Testis (tissue), 3 donors: ENCODE results near the gene PRR27. TPM values are rescaled to one million over a fixed set of nuclear protein-coding genes. Genes with fewer than 3 reads are reported as not detected.

Source experiments
- DNase-seq: peaks from one replicate; pipeline ENCODE4 v3.0.0-alpha.2; 2019
- H3K27ac ChIP-seq, 2 donors: fragments of 200-600 bp; sonication (generic); one replicate each; pipeline ENCODE4 v1.5.1; 2019
- H3K27me3 ChIP-seq: fragments of 200-600 bp; sonication (generic); one replicate; pipeline ENCODE4 v1.5.1; 2019
- H3K36me3 ChIP-seq: fragments of 200-600 bp; sonication (generic); one replicate; pipeline ENCODE4 v1.5.1; 2017; ENCODE audit warnings: low read depth; ENCODE audit errors: missing control alignments
- H3K4me1 ChIP-seq: fragments of 200-600 bp; sonication (generic); one replicate; pipeline ENCODE4 v1.5.1; 2019
- H3K4me3 ChIP-seq, 2 donors: fragments of 200-600 bp; sonication (generic); one replicate each; pipeline ENCODE4 v1.5.1; 2017 to 2019
- H3K9me3 ChIP-seq: fragments of 200-600 bp; sonication (generic); one replicate; pipeline ENCODE4 v1.5.1; 2017
- CTCF ChIP-seq, 3 experiments: fragments of 450-650 bp in 2 of 3; fragments of 200-600 bp in 1 of 3; sonication (generic) in 1 of 3; IDR thresholded peaks; one replicate each; pipeline ENCODE4 v1.5.1; 2016 to 2019; ENCODE audit warnings: antibody characterized with exemption in 3 of 3, mild to moderate bottlenecking in 2 of 3, moderate library complexity in 1 of 3
- POLR2A ChIP-seq: fragments of 450-650 bp; IDR thresholded peaks from one replicate; pipeline ENCODE4 v1.6.1; 2017; ENCODE audit warnings: antibody characterized with exemption, mild to moderate bottlenecking, moderate library complexity
- WGBS, 2 donors: methylation state at CpG; one replicate each; pipeline ENCODE4 v1.1.5; 2018; 5-methylcytosine and 5-hydroxymethylcytosine counted together
- intact Hi-C: fragments of 100-400 bp; cut with DNase I; formaldehyde crosslinking; loops from one replicate; pipeline ENCODE4 v1.15.1; 2023; ENCODE audit warnings: low total_unique reads
- polyA plus RNA-seq: library from polyadenylated mRNA; stranded (reverse); fragments of 350-450 nt; fragmentation: Illumina TruSeq; extraction: RNeasy Lipid Tissue Mini Kit (QIAGEN cat#74804); gene quantifications from one replicate; pipeline ENCODE4 v1.2.3, GENCODE V29; 2014; ENCODE audit warnings: low read depth, low replicate concordance; ENCODE audit not compliant: insufficient read depth
- total RNA-seq, 2 donors: library from RNA; depleted of rRNA; stranded (reverse); fragments of >200 nt; gene quantifications; one replicate each; pipeline ENCODE4 v1.2.3, GENCODE V29; 2016

The PRR27 gene
- total and polyA plus RNA-seq, 3 donors from 2014 or later = 0.87 to 3.5 (median 2.2) TPM

GRCh38 chr4:70133473-70133872 is 20.6 kb upstream of the PRR27 start:
- no peaks in the 10 kb centered on the region for H3K4me1 ChIP-seq
- H3K9me3 ChIP-seq = no peaks in the 10 kb centered on the region
- WGBS, 2 donors = 43 to 50% methylated on average over 15 of the region's 15 CpGs
- DNase-seq = peak; percentile 19
- H3K36me3 ChIP-seq = no peaks in the 10 kb centered on the region
- no peak for TF ChIP-seq CTCF (IDR thresholded peaks at IDR 0.05)
- no peak for TF ChIP-seq POLR2A
- H3K27me3 ChIP-seq = no peaks in the 10 kb centered on the region
- peak overlapping the region in 1 of 2 donors; percentile 15 for H3K4me3 ChIP-seq
- no peak overlapping the region for H3K27ac ChIP-seq
- intact Hi-C loops = no loop called here

GRCh38 chr4:70138751-70139150 is 15.3 kb upstream of the PRR27 start:
- H3K4me1 ChIP-seq = no peaks in the 10 kb centered on the region
- no peak overlapping the region for H3K4me3 ChIP-seq
- no peak for TF ChIP-seq CTCF (IDR thresholded peaks at IDR 0.05)
- TF ChIP-seq POLR2A = no peak
- no peaks in the 10 kb centered on the region for H3K9me3 ChIP-seq
- no peak overlapping the region for H3K27ac ChIP-seq
- no peaks in the 10 kb centered on the region for H3K36me3 ChIP-seq
- no peak for DNase-seq
- intact Hi-C loops = no loop called here
- 52 to 75% methylated on average over 3 of the region's 3 CpGs for WGBS, 2 donors
- H3K27me3 ChIP-seq = no peaks in the 10 kb centered on the region

- no peak for DNase-seq
These were observed 2.8 kb upstream of the PRR27 start for GRCh38 chr4:70151271-70151670.

GRCh38 chr4:70152088-70152487 is 1.9 kb upstream of the PRR27 start:
- H3K27me3 ChIP-seq = no peaks in the 10 kb centered on the region
- WGBS, 2 donors = 91 to 96% methylated on average over 2 of the region's 2 CpGs
- intact Hi-C loops = no loop called here
- no peak overlapping the region for H3K27ac ChIP-seq
- H3K4me3 ChIP-seq = no peak overlapping the region
- no peaks in the 10 kb centered on the region for H3K36me3 ChIP-seq
- TF ChIP-seq POLR2A = no peak
- H3K4me1 ChIP-seq = no peaks in the 10 kb centered on the region
- no peaks in the 10 kb centered on the region for H3K9me3 ChIP-seq
- no peak for DNase-seq

More at GRCh38 chr4:70151271-70151670, 2.8 kb upstream of the PRR27 start:
- no peaks in the 10 kb centered on the region for H3K27me3 ChIP-seq
- H3K4me1 ChIP-seq = no peaks in the 10 kb centered on the region
- no peaks in the 10 kb centered on the region for H3K36me3 ChIP-seq
- no peak overlapping the region for H3K4me3 ChIP-seq
- intact Hi-C loops = no loop called here
- no peak overlapping the region for H3K27ac ChIP-seq
- WGBS, 2 donors = 53 to 55% methylated on average over 3 of the region's 3 CpGs
- no peak for TF ChIP-seq CTCF (IDR thresholded peaks at IDR 0.05)
- no peak for TF ChIP-seq POLR2A
- H3K9me3 ChIP-seq = no peaks in the 10 kb centered on the region

- no peak for TF ChIP-seq POLR2A
- TF ChIP-seq CTCF (IDR thresholded peaks at IDR 0.05) = no peak
- WGBS, 2 donors = 70 to 71% methylated on average over 2 of the region's 2 CpGs
These were observed 4.5 kb downstream of the PRR27 start for GRCh38 chr4:70158576-70158975.

More at GRCh38 chr4:70158576-70158975, 4.5 kb downstream of the PRR27 start:
- H3K27ac ChIP-seq = no peak overlapping the region
- no peaks in the 10 kb centered on the region for H3K36me3 ChIP-seq
- intact Hi-C loops = no loop called here
- H3K27me3 ChIP-seq = no peaks in the 10 kb centered on the region
- no peak for DNase-seq
- no peaks in the 10 kb centered on the region for H3K9me3 ChIP-seq
- H3K4me3 ChIP-seq = no peak overlapping the region
- H3K4me1 ChIP-seq = no peaks in the 10 kb centered on the region
